Body of pancreas (tissue), 4 donors: ENCODE results near the gene RIPPLY1. TPM values are rescaled to one million over a fixed set of nuclear protein-coding genes. Genes with fewer than 3 reads are reported as not detected.

Source experiments
- ATAC-seq: fragments of 150-250 bp; one replicate; pipeline ENCODE4 v1.9.1; 2016
- DNase-seq, 4 donors: peaks; one replicate each; pipeline ENCODE4 v3.0.0-alpha.2; 2019
- H3K27ac ChIP-seq, 4 donors: fragments of 200-600 bp; sonication (generic); 1 replicate in 3 of 4; 2 replicates in 1 of 4; pipeline versions ENCODE4 v1.5.1 to v1.6.1; 2016 to 2019; ENCODE audit warnings: mild to moderate bottlenecking in 1 of 4, mixed read lengths in 1 of 4, moderate library complexity in 1 of 4
- H3K27me3 ChIP-seq, 2 donors: fragments of 200-600 bp; sonication (generic); one replicate each; pipeline ENCODE4 v1.6.0; 2016; ENCODE audit warnings: mild to moderate bottlenecking in 1 of 2
- H3K36me3 ChIP-seq, 2 donors: fragments of 200-600 bp; sonication (generic); replicated peaks in 1 of 2; 2 replicates each; pipeline ENCODE4 v1.5.1; 2016; ENCODE audit warnings: low read depth in 2 of 2; ENCODE audit not compliant: insufficient read depth in 1 of 2
- H3K4me1 ChIP-seq: fragments of 200-600 bp; sonication (generic); one replicate; pipeline ENCODE4 v1.6.0; 2016
- H3K4me3 ChIP-seq, 2 donors: fragments of 200-600 bp; sonication (generic); 1 replicate in 1 of 2; 2 replicates in 1 of 2; pipeline ENCODE4 v1.5.1; 2016 to 2019
- H3K9me3 ChIP-seq, 3 donors: fragments of 200-600 bp; sonication (generic); 1 replicate in 2 of 3; 2 replicates in 1 of 3; pipeline ENCODE4 v1.5.1; 2016
- POLR2A ChIP-seq, 3 donors: fragments of 450-650 bp; IDR thresholded peaks; one replicate each; pipeline ENCODE4 v1.6.1; 2016; ENCODE audit warnings: antibody characterized with exemption in 3 of 3, mild to moderate bottlenecking in 2 of 3
- WGBS, 2 donors: methylation state at CpG; one replicate each; pipeline ENCODE4 v1.1.5; 2017; 5-methylcytosine and 5-hydroxymethylcytosine counted together
- intact Hi-C: fragments of 100-400 bp; cut with DNase I; formaldehyde crosslinking; loops from one replicate; pipeline ENCODE4 v1.15.1; 2023
- total RNA-seq, 2 donors: library from RNA; depleted of rRNA; stranded (reverse); fragments of >200 nt; gene quantifications; one replicate each; pipeline ENCODE4 v1.1.0, GENCODE V29; 2016
- TF ChIP-seq, protein P1 (sequence below), 7 experiments: fragments of 450-650 bp in 4 of 7; fragments of 200-600 bp in 3 of 7; sonication (generic) in 3 of 7; IDR thresholded peaks; one replicate each; pipeline ENCODE4 v1.5.1; 2016 to 2019; ENCODE audit warnings: antibody characterized with exemption in 7 of 7

RIPPLY1 gene
- total RNA-seq, 2 donors from 2014 or later, result not detected

DNA sequence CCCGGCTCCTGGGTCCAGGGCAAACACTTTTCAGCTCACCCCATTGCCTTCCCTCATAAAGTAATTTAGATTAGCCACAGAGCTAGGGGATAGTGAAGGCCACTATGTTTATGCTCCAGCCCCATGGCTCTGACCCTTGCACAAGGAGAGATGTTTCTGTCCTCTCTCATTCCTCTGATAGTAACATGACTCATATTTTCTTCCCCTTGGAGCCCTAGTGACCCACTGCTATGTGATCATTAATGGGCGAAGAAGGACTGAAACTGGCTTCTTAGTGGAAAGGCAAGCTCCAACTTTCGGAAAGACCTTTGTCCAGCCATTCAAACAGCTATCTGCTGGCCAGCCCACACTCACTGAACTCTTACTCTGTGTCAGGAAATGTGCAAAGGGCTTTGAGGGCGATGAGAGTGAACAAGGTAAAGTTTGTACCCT is 29.4 kb upstream of the RIPPLY1 start:
- H3K27me3 ChIP-seq, result no peaks in the 10 kb centered on the region
- intact Hi-C loops, result no loop called here
- H3K9me3 ChIP-seq, result no peaks in the 10 kb centered on the region
- no peak for TF ChIP-seq POLR2A (IDR thresholded peaks at IDR 0.05)
- TF ChIP-seq, protein P1, sequence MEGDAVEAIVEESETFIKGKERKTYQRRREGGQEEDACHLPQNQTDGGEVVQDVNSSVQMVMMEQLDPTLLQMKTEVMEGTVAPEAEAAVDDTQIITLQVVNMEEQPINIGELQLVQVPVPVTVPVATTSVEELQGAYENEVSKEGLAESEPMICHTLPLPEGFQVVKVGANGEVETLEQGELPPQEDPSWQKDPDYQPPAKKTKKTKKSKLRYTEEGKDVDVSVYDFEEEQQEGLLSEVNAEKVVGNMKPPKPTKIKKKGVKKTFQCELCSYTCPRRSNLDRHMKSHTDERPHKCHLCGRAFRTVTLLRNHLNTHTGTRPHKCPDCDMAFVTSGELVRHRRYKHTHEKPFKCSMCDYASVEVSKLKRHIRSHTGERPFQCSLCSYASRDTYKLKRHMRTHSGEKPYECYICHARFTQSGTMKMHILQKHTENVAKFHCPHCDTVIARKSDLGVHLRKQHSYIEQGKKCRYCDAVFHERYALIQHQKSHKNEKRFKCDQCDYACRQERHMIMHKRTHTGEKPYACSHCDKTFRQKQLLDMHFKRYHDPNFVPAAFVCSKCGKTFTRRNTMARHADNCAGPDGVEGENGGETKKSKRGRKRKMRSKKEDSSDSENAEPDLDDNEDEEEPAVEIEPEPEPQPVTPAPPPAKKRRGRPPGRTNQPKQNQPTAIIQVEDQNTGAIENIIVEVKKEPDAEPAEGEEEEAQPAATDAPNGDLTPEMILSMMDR (IDR thresholded peaks at IDR 0.05), result no peak
- peaks cover 47% of the 10 kb centered on the region for H3K4me1 ChIP-seq
- H3K4me3 ChIP-seq, result no peak overlapping the region
- ATAC-seq (no peak), DNase-seq (no peak)
- H3K36me3 ChIP-seq, result no peaks in the 10 kb centered on the region
- 59 to 84% methylated on average over 4 of the region's 4 CpGs for WGBS, 2 donors
- H3K27ac ChIP-seq, result peak overlapping the region in 1 of 4 donors; percentile 40

DNA sequence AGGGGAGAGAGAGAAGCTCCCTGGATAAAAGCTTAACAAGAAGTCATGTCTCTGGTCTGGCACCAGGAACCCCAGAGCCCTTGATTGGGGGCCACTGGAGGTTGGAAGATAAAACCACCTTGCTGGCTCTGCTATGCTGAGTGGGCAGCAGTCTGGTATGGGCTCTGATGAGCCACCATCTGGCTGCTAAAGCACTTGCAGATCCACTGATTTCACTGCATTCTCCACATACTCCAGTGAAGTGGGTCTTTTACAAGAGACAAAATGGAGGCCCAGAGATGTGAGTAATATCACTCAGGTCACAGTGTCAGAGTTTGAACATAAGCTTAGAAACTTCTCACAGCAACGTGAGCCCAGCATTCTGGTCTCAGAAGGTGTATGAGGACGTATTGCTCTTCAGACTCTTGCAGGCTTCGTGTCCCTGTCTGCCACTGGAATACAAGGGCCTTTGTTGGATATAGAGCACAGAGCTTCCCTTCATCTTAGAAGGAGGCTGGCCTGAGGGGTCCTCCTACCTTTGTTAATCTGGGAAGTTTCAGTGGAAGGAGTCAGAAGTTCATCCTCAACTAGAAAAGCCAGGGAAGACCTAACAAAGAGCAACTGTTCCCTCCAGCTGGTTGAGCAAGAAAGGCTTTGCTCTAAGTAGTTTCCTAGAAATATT is 28.8 kb upstream of the RIPPLY1 start:
- Histone ChIP-seq H3K27ac (peak overlapping the region in 1 of 4 donors; percentile 40), H3K4me3 (no peak overlapping the region), H3K4me1 (peaks cover 53% of the 10 kb centered on the region), H3K36me3 (no peaks in the 10 kb centered on the region), H3K27me3 (no peaks in the 10 kb centered on the region), H3K9me3 (no peaks in the 10 kb centered on the region)
- intact Hi-C loops, result no loop called here
- no peak for ATAC-seq
- 100% methylated on average over 3 of the region's 3 CpGs for WGBS, 2 donors
- DNase-seq, result no peak
- TF ChIP-seq POLR2A (IDR thresholded peaks at IDR 0.05), result no peak
- TF ChIP-seq, protein P1 (IDR thresholded peaks at IDR 0.05), result no peak

DNA sequence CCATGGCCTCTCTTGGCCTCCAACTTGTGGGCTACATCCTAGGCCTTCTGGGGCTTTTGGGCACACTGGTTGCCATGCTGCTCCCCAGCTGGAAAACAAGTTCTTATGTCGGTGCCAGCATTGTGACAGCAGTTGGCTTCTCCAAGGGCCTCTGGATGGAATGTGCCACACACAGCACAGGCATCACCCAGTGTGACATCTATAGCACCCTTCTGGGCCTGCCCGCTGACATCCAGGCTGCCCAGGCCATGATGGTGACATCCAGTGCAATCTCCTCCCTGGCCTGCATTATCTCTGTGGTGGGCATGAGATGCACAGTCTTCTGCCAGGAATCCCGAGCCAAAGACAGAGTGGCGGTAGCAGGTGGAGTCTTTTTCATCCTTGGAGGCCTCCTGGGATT is 25.1 kb upstream of the RIPPLY1 start:
- H3K27me3 ChIP-seq, result no peaks in the 10 kb centered on the region
- peak overlapping the region in 3 of 4 donors; percentile 34 to 79 (median 60) for H3K27ac ChIP-seq
- 90 to 96% methylated on average over 2 to 3 of the region's 4 CpGs for WGBS, 2 donors
- ATAC-seq (peak; percentile 13), DNase-seq (peak in 1 of 4 donors; percentile 19)
- no peaks in the 10 kb centered on the region for H3K9me3 ChIP-seq
- H3K36me3 ChIP-seq, result no peaks in the 10 kb centered on the region
- H3K4me3 ChIP-seq, result no peak overlapping the region
- H3K4me1 ChIP-seq, result peaks cover 47% of the 10 kb centered on the region
- intact Hi-C loops, result no loop called here
- TF ChIP-seq, protein P1 (IDR thresholded peaks at IDR 0.05), result no peak
- TF ChIP-seq POLR2A (IDR thresholded peaks at IDR 0.05), result no peak

DNA sequence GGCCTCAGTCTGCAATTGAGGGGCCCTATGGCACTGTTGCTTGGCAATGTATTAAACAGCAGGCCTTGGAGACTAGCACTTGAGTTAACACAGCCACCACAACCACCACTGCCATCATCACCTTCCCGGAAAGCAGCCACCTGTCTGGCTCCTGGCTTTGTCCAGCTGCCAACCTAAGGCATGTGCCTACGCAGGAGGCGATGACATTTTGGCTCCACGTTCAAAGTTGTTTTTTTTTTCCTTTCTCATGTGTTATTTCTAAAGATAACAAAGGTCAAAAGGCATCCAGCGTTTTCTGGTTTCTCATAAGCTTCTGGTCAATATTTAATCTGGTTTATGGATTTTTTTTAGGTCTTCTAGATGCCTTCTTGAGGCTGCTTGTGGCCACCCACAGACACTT is 24.6 kb upstream of the RIPPLY1 start:
- TF ChIP-seq, protein P1 (IDR thresholded peaks at IDR 0.05), result no peak
- TF ChIP-seq POLR2A (IDR thresholded peaks at IDR 0.05), result no peak
- H3K27me3 ChIP-seq, result no peaks in the 10 kb centered on the region
- no peaks in the 10 kb centered on the region for H3K36me3 ChIP-seq
- WGBS, 2 donors, result 18 to 19% methylated on average over 5 of the region's 5 CpGs
- peaks cover 42% of the 10 kb centered on the region for H3K4me1 ChIP-seq
- peak; percentile 83 to 91 (median 89) for DNase-seq
- ATAC-seq, result peak; percentile 98
- intact Hi-C loops, result no loop called here
- H3K27ac ChIP-seq, result peak overlapping the region in 3 of 4 donors; percentile 56 to 84 (median 79)
- H3K9me3 ChIP-seq, result no peaks in the 10 kb centered on the region
- no peak overlapping the region for H3K4me3 ChIP-seq

DNA sequence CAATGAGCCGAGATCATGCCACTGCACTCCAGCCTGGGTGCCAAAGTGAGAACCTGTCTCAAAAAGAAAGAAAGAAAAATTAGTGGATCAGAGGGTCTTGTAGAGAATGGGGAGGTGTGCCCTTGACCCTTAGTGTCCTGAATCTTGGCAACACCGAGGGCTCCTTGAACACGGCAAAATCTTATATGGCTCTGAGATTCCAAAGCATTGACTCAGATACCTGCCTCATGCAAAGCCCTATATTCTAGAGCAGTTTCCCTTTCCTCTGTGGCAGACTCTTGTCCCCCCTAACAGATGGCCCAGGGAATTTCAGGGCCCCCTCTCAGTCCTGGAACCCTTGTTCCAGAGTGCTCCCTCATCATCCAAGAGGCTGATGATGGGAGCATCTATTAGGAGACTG is 23.9 kb upstream of the RIPPLY1 start:
- TF ChIP-seq POLR2A (IDR thresholded peaks at IDR 0.05), result no peak
- TF ChIP-seq, protein P1 (IDR thresholded peaks at IDR 0.05), result no peak
- intact Hi-C loops, result no loop called here
- Histone ChIP-seq H3K36me3 (no peaks in the 10 kb centered on the region), H3K4me3 (no peak overlapping the region), H3K4me1 (peaks cover 35% of the 10 kb centered on the region), H3K27ac (peak overlapping the region in 3 of 4 donors; percentile 56 to 84 (median 79)), H3K27me3 (no peaks in the 10 kb centered on the region), H3K9me3 (no peaks in the 10 kb centered on the region)
- DNase-seq (no peak), ATAC-seq (no peak)
- 65 to 82% methylated on average over 3 of the region's 3 CpGs for WGBS, 2 donors
